HEK293 (cell line): Measurements from ENCODE around the gene SUPT5H.

ENCODE experiments used
- GFI1B ChIP-seq: fragments of 450-650 bp; formaldehyde crosslinking; IDR thresholded peaks from 2 replicates; pipeline ENCODE4 v1.5.1; 2016; ENCODE audit warnings: missing biosample characterization, missing genetic modification characterization
- KLF10 ChIP-seq: fragments of 450-650 bp; IDR thresholded peaks from 2 replicates; pipeline ENCODE4 v1.5.1; 2018; ENCODE audit warnings: missing biosample characterization, mild to moderate bottlenecking, missing genetic modification characterization
- KLF16 ChIP-seq: fragments of 450-650 bp; formaldehyde crosslinking; IDR thresholded peaks from 2 replicates; pipeline ENCODE4 v1.5.1; 2017; ENCODE audit warnings: missing biosample characterization, missing genetic modification characterization
- KLF7 ChIP-seq: fragments of 450-650 bp; formaldehyde crosslinking; IDR thresholded peaks from 2 replicates; pipeline ENCODE4 v1.5.1; 2016; ENCODE audit warnings: missing biosample characterization, missing genetic modification characterization, borderline replicate concordance
- RBAK ChIP-seq: fragments of 450-650 bp; formaldehyde crosslinking; IDR thresholded peaks from 2 replicates; pipeline ENCODE4 v1.5.1; 2016; ENCODE audit warnings: missing biosample characterization, missing genetic modification characterization
- REPIN1 ChIP-seq: fragments of 450-650 bp; formaldehyde crosslinking; IDR thresholded peaks from 2 replicates; pipeline ENCODE4 v1.5.1; 2017; ENCODE audit warnings: missing biosample characterization, missing genetic modification characterization, low read depth
- SALL2 ChIP-seq: fragments of 450-650 bp; formaldehyde crosslinking; IDR thresholded peaks from 2 replicates; pipeline ENCODE4 v1.5.0; 2017; ENCODE audit warnings: missing biosample characterization, mild to moderate bottlenecking, missing genetic modification characterization, borderline replicate concordance
- SP2 ChIP-seq: fragments of 450-650 bp; formaldehyde crosslinking; IDR thresholded peaks from 2 replicates; pipeline ENCODE4 v1.5.1; 2016; ENCODE audit warnings: missing biosample characterization, missing genetic modification characterization
- SP3 ChIP-seq: fragments of 450-650 bp; formaldehyde crosslinking; IDR thresholded peaks from 2 replicates; pipeline ENCODE4 v1.5.1; 2016; ENCODE audit warnings: missing biosample characterization, missing genetic modification characterization
- TCF7L2 ChIP-seq: IDR thresholded peaks from 2 replicates; pipeline ENCODE4 v1.6.1; 2011; ENCODE audit warnings: low read depth, mild to moderate bottlenecking, inconsistent platforms, low read length, moderate library complexity, borderline replicate concordance
- ZBTB21 ChIP-seq: fragments of 450-650 bp; formaldehyde crosslinking; IDR thresholded peaks from 2 replicates; pipeline ENCODE4 v1.5.1; 2017; ENCODE audit warnings: missing biosample characterization, missing genetic modification characterization
- ZBTB7A ChIP-seq: fragments of 450-650 bp; formaldehyde crosslinking; IDR thresholded peaks from 2 replicates; pipeline ENCODE4 v1.5.1; 2016; ENCODE audit warnings: low read depth, missing biosample characterization, missing genetic modification characterization
- ZEB2 ChIP-seq: fragments of 450-650 bp; formaldehyde crosslinking; IDR thresholded peaks from 2 replicates; pipeline ENCODE4 v1.5.1; 2016; ENCODE audit warnings: missing biosample characterization, missing genetic modification characterization
- ZNF133 ChIP-seq: fragments of 450-650 bp; formaldehyde crosslinking; IDR thresholded peaks from 2 replicates; pipeline ENCODE4 v1.5.1; 2016; ENCODE audit warnings: missing biosample characterization, missing genetic modification characterization
- ZNF140 ChIP-seq: fragments of 450-650 bp; formaldehyde crosslinking; IDR thresholded peaks from 2 replicates; pipeline ENCODE4 v1.5.1; 2016; ENCODE audit warnings: missing biosample characterization, missing genetic modification characterization
- ZNF169 ChIP-seq: fragments of 450-650 bp; formaldehyde crosslinking; IDR thresholded peaks from 2 replicates; pipeline ENCODE4 v1.5.1; 2016; ENCODE audit warnings: missing biosample characterization, missing genetic modification characterization
- ZNF19 ChIP-seq: fragments of 450-650 bp; formaldehyde crosslinking; IDR thresholded peaks from 2 replicates; pipeline ENCODE4; 2016; ENCODE audit warnings: missing biosample characterization, missing genetic modification characterization, low read depth
- ZNF202 ChIP-seq: fragments of 450-650 bp; formaldehyde crosslinking; IDR thresholded peaks from 2 replicates; pipeline ENCODE4 v1.5.1; 2016; ENCODE audit warnings: missing biosample characterization, missing genetic modification characterization, borderline replicate concordance
- ZNF292 ChIP-seq: fragments of 450-650 bp; formaldehyde crosslinking; IDR thresholded peaks from 2 replicates; pipeline ENCODE4 v1.5.1; 2016; ENCODE audit warnings: low read depth, missing biosample characterization, missing genetic modification characterization, borderline replicate concordance
- ZNF324 ChIP-seq: fragments of 450-650 bp; formaldehyde crosslinking; IDR thresholded peaks from 2 replicates; pipeline ENCODE4 v1.5.1; 2016; ENCODE audit warnings: missing biosample characterization, missing genetic modification characterization
- ZNF394 ChIP-seq: fragments of 450-650 bp; formaldehyde crosslinking; IDR thresholded peaks from 2 replicates; pipeline ENCODE4 v1.5.1; 2016; ENCODE audit warnings: missing biosample characterization, missing genetic modification characterization, mild to moderate bottlenecking, moderate library complexity, borderline replicate concordance
- ZNF501 ChIP-seq: fragments of 450-650 bp; formaldehyde crosslinking; IDR thresholded peaks from 2 replicates; pipeline ENCODE4 v1.5.1; 2016; ENCODE audit warnings: missing biosample characterization, missing genetic modification characterization
- ZNF530 ChIP-seq: fragments of 450-650 bp; formaldehyde crosslinking; IDR thresholded peaks from 2 replicates; pipeline ENCODE4 v1.5.1; 2016; ENCODE audit warnings: low read depth, missing biosample characterization, missing genetic modification characterization
- ZNF558 ChIP-seq: fragments of 450-650 bp; formaldehyde crosslinking; IDR thresholded peaks from 2 replicates; pipeline ENCODE4 v1.5.1; 2016; ENCODE audit warnings: missing biosample characterization, missing genetic modification characterization
- ZNF707 ChIP-seq: fragments of 450-650 bp; formaldehyde crosslinking; IDR thresholded peaks from 2 replicates; pipeline ENCODE4 v1.5.1; 2016; ENCODE audit warnings: missing biosample characterization, missing genetic modification characterization
- ZSCAN16 ChIP-seq: fragments of 450-650 bp; formaldehyde crosslinking; IDR thresholded peaks from 2 replicates; pipeline ENCODE4 v1.5.1; 2016; ENCODE audit warnings: missing biosample characterization, missing genetic modification characterization
- TF ChIP-seq, protein P1 (sequence below): fragments of 450-650 bp; formaldehyde crosslinking; IDR thresholded peaks from 2 replicates; pipeline ENCODE4 v1.5.1; 2016; ENCODE audit warnings: missing biosample characterization, missing genetic modification characterization
- TF ChIP-seq, protein P2 (sequence below): fragments of 450-650 bp; formaldehyde crosslinking; IDR thresholded peaks from 2 replicates; pipeline ENCODE4 v1.5.1; 2016; ENCODE audit warnings: missing biosample characterization, missing genetic modification characterization, borderline replicate concordance
- TF ChIP-seq, protein P3 (sequence below): sonication (generic); formaldehyde crosslinking; IDR thresholded peaks from 2 replicates; pipeline ENCODE4 v1.8.1; 2022; ENCODE audit warnings: mild to moderate bottlenecking, moderate library complexity, missing genetic modification reagents
- TF ChIP-seq, protein P4 (sequence below): fragments of 450-650 bp; formaldehyde crosslinking; IDR thresholded peaks from 2 replicates; pipeline ENCODE4 v1.5.1; 2017; ENCODE audit warnings: missing biosample characterization, missing genetic modification characterization

Gene SUPT5H

DNA sequence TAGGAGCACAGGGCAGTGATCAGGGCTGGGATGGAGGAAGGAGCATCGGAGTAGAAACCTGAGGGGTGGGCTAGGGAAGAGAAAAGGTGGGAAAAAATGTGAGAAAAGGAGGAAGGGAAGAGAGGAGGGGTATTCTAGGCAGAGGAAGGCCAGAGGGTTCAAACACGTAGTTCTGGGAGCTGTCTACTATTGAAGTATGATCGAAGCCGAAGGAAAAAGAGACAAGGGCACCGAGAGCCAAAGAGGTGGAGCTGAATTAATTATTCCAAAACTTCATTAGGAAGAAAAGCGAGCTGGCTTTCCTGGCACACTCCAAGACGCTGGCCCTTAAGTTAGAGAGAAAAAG is 61.2 kb downstream of the SUPT5H start (continued):
- TF ChIP-seq, protein P1, sequence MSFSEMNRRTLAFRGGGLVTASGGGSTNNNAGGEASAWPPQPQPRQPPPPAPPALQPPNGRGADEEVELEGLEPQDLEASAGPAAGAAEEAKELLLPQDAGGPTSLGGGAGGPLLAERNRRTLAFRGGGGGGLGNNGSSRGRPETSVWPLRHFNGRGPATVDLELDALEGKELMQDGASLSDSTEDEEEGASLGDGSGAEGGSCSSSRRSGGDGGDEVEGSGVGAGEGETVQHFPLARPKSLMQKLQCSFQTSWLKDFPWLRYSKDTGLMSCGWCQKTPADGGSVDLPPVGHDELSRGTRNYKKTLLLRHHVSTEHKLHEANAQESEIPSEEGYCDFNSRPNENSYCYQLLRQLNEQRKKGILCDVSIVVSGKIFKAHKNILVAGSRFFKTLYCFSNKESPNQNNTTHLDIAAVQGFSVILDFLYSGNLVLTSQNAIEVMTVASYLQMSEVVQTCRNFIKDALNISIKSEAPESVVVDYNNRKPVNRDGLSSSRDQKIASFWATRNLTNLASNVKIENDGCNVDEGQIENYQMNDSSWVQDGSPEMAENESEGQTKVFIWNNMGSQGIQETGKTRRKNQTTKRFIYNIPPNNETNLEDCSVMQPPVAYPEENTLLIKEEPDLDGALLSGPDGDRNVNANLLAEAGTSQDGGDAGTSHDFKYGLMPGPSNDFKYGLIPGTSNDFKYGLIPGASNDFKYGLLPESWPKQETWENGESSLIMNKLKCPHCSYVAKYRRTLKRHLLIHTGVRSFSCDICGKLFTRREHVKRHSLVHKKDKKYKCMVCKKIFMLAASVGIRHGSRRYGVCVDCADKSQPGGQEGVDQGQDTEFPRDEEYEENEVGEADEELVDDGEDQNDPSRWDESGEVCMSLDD (tag by site-specific recombination) = peak; percentile 34; the same call in 1 of the 2 replicates
- peak; percentile 50; the same call in 1 of the 2 replicates for TF ChIP-seq KLF7 (tag by site-specific recombination)
- no peak for TF ChIP-seq REPIN1 (tag by site-specific recombination)
- no peak for TF ChIP-seq GFI1B (tag by site-specific recombination)
- TF ChIP-seq, protein P2, sequence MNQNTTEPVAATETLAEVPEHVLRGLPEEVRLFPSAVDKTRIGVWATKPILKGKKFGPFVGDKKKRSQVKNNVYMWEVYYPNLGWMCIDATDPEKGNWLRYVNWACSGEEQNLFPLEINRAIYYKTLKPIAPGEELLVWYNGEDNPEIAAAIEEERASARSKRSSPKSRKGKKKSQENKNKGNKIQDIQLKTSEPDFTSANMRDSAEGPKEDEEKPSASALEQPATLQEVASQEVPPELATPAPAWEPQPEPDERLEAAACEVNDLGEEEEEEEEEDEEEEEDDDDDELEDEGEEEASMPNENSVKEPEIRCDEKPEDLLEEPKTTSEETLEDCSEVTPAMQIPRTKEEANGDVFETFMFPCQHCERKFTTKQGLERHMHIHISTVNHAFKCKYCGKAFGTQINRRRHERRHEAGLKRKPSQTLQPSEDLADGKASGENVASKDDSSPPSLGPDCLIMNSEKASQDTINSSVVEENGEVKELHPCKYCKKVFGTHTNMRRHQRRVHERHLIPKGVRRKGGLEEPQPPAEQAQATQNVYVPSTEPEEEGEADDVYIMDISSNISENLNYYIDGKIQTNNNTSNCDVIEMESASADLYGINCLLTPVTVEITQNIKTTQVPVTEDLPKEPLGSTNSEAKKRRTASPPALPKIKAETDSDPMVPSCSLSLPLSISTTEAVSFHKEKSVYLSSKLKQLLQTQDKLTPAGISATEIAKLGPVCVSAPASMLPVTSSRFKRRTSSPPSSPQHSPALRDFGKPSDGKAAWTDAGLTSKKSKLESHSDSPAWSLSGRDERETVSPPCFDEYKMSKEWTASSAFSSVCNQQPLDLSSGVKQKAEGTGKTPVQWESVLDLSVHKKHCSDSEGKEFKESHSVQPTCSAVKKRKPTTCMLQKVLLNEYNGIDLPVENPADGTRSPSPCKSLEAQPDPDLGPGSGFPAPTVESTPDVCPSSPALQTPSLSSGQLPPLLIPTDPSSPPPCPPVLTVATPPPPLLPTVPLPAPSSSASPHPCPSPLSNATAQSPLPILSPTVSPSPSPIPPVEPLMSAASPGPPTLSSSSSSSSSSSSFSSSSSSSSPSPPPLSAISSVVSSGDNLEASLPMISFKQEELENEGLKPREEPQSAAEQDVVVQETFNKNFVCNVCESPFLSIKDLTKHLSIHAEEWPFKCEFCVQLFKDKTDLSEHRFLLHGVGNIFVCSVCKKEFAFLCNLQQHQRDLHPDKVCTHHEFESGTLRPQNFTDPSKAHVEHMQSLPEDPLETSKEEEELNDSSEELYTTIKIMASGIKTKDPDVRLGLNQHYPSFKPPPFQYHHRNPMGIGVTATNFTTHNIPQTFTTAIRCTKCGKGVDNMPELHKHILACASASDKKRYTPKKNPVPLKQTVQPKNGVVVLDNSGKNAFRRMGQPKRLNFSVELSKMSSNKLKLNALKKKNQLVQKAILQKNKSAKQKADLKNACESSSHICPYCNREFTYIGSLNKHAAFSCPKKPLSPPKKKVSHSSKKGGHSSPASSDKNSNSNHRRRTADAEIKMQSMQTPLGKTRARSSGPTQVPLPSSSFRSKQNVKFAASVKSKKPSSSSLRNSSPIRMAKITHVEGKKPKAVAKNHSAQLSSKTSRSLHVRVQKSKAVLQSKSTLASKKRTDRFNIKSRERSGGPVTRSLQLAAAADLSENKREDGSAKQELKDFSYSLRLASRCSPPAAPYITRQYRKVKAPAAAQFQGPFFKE (tag by site-specific recombination) = 0 out of 2 replicates have a peak, but pooled peaks have one; percentile 15
- no peak for TF ChIP-seq SALL2 (tag by site-specific recombination)
- 0 out of 2 replicates have a peak, but pooled peaks have one; percentile 21 for TF ChIP-seq ZBTB21 (tag by site-specific recombination)
- TF ChIP-seq ZNF19 = no peak
- no peak for TF ChIP-seq SP2 (tag by site-specific recombination)
- no peak for TF ChIP-seq ZBTB7A (tag by site-specific recombination)
- no peak; the same call in 1 of the 2 replicates for TF ChIP-seq ZEB2 (tag by site-specific recombination)
- no peak for TF ChIP-seq ZNF707 (tag by site-specific recombination)
- TF ChIP-seq, protein P3, sequence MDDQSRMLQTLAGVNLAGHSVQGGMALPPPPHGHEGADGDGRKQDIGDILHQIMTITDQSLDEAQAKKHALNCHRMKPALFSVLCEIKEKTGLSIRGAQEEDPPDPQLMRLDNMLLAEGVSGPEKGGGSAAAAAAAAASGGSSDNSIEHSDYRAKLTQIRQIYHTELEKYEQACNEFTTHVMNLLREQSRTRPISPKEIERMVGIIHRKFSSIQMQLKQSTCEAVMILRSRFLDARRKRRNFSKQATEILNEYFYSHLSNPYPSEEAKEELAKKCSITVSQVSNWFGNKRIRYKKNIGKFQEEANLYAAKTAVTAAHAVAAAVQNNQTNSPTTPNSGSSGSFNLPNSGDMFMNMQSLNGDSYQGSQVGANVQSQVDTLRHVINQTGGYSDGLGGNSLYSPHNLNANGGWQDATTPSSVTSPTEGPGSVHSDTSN = no peak
- TF ChIP-seq ZNF558 (tag by site-specific recombination) = no peak
- no peak for TF ChIP-seq KLF10
- TF ChIP-seq ZSCAN16 = peak; percentile 60; the same call in 1 of the 2 replicates
- TF ChIP-seq ZNF140 (tag by site-specific recombination) = no peak
- TF ChIP-seq ZNF133 = no peak
- TF ChIP-seq ZNF501 = no peak
- TF ChIP-seq, protein P4, sequence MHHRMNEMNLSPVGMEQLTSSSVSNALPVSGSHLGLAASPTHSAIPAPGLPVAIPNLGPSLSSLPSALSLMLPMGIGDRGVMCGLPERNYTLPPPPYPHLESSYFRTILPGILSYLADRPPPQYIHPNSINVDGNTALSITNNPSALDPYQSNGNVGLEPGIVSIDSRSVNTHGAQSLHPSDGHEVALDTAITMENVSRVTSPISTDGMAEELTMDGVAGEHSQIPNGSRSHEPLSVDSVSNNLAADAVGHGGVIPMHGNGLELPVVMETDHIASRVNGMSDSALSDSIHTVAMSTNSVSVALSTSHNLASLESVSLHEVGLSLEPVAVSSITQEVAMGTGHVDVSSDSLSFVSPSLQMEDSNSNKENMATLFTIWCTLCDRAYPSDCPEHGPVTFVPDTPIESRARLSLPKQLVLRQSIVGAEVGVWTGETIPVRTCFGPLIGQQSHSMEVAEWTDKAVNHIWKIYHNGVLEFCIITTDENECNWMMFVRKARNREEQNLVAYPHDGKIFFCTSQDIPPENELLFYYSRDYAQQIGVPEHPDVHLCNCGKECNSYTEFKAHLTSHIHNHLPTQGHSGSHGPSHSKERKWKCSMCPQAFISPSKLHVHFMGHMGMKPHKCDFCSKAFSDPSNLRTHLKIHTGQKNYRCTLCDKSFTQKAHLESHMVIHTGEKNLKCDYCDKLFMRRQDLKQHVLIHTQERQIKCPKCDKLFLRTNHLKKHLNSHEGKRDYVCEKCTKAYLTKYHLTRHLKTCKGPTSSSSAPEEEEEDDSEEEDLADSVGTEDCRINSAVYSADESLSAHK (tag by site-specific recombination) = peak; percentile 29; the same call in 1 of the 2 replicates
- no peak; the same call in 1 of the 2 replicates for TF ChIP-seq ZNF394 (tag by site-specific recombination)
- TF ChIP-seq TCF7L2 = no peak
- 0 out of 2 replicates have a peak, but pooled peaks have one; percentile 6 for TF ChIP-seq ZNF530
- 0 out of 2 replicates have a peak, but pooled peaks have one; percentile 25 for TF ChIP-seq KLF16 (tag by site-specific recombination)
- no peak; the same call in 1 of the 2 replicates for TF ChIP-seq SP3 (tag by site-specific recombination)
- TF ChIP-seq ZNF202 (tag by site-specific recombination) = no peak
- TF ChIP-seq RBAK (tag by site-specific recombination) = 0 out of 2 replicates have a peak, but pooled peaks have one; percentile 66
- no peak for TF ChIP-seq ZNF292 (tag by site-specific recombination)
- peak; percentile 63; the same call in 1 of the 2 replicates for TF ChIP-seq ZNF324
- TF ChIP-seq ZNF169 (tag by site-specific recombination) = 0 out of 2 replicates have a peak, but pooled peaks have one; percentile 17
